ENCODE data around the gene ARHGAP15. TPM values are rescaled to one million over a fixed set of nuclear protein-coding genes. Genes with fewer than 3 reads are reported as not detected.

The ARHGAP15 gene
- total and polyA plus RNA-seq, 2 experiments from 2014 or later = 0.26 TPM; not detected in 1

GRCh38 chr2:143560724-143561123 is 431.5 kb downstream of the ARHGAP15 start:
- H3K4me3 Mint-ChIP-seq = no peak overlapping the region
- no peaks in the 10 kb centered on the region for H3K27me3 Mint-ChIP-seq (ENCODE audit: insufficient read depth, low read depth, poor library complexity)
- Histone ChIP-seq H3K9me2 (ENCODE audit: insufficient read depth) (no peaks in the 10 kb centered on the region), H2AFZ (no peak overlapping the region), H3K4me1 (ENCODE audit: insufficient read depth) (no peaks in the 10 kb centered on the region), H3K27me3 (ENCODE audit: insufficient read depth) (no peaks in the 10 kb centered on the region), H4K20me1 (replicated peaks; ENCODE audit: insufficient read depth) (no peaks in the 10 kb centered on the region), H3K79me2 (replicated peaks; ENCODE audit: insufficient read depth) (no peaks in the 10 kb centered on the region), H3K4me2 (no peak overlapping the region), H3F3A (replicated peaks; ENCODE audit: low read depth) (no peaks in the 10 kb centered on the region), H3K36me3 (ENCODE audit: insufficient read depth) (no peaks in the 10 kb centered on the region), H3K27ac (ENCODE audit: low read depth) (no peak overlapping the region), H3K4me3 (no peak overlapping the region)
- ATAC-seq = no peak
- no peak overlapping the region for H3K27ac Mint-ChIP-seq
- no peaks in the 10 kb centered on the region for H3K36me3 Mint-ChIP-seq (ENCODE audit: low read depth)
- no peak for DNase-seq (ENCODE audit: low spot score)
- TF ChIP-seq EZH2 (IDR thresholded peaks at IDR 0.05; ENCODE audit: low read depth, unreplicated experiment) = no peak
- TF ChIP-seq POLR2AphosphoS5 (IDR thresholded peaks at IDR 0.05; ENCODE audit: low read depth) = no peak
- TF ChIP-seq CREB1 (CRISPR knock-in tag; IDR thresholded peaks at IDR 0.05; ENCODE audit: low read depth) = no peak
- H3K4me1 Mint-ChIP-seq = peaks cover 3% of the 10 kb centered on the region; the same call in 2 of the 3 replicates
- peaks cover 5% of the 10 kb centered on the region; the same call in 2 of the 3 replicates for H3K9me3 Mint-ChIP-seq

- H3K27me3 ChIP-seq (ENCODE audit: insufficient read depth) = no peaks in the 10 kb centered on the region
- H3F3A ChIP-seq (replicated peaks; ENCODE audit: low read depth) = no peaks in the 10 kb centered on the region
- no peaks in the 10 kb centered on the region for H3K36me3 ChIP-seq (ENCODE audit: insufficient read depth)
- no peak overlapping the region for H3K4me2 ChIP-seq
- H3K4me3 ChIP-seq = no peak overlapping the region
- Mint-ChIP-seq H3K36me3 (ENCODE audit: low read depth) (no peaks in the 10 kb centered on the region), H3K4me3 (no peak overlapping the region), H3K4me1 (peaks cover 3% of the 10 kb centered on the region; the same call in 2 of the 3 replicates), H3K27ac (no peak overlapping the region), H3K27me3 (ENCODE audit: insufficient read depth, low read depth, poor library complexity) (no peaks in the 10 kb centered on the region), H3K9me3 (no peaks in the 10 kb centered on the region; the same call in 1 of the 3 replicates)
- H3K4me1 ChIP-seq (ENCODE audit: insufficient read depth) = no peaks in the 10 kb centered on the region
- DNase-seq (ENCODE audit: low spot score) (no peak), ATAC-seq (no peak)
- no peaks in the 10 kb centered on the region for H3K9me2 ChIP-seq (ENCODE audit: insufficient read depth)
- H2AFZ ChIP-seq = no peak overlapping the region
- H3K27ac ChIP-seq (ENCODE audit: low read depth) = no peak overlapping the region
- no peaks in the 10 kb centered on the region for H4K20me1 ChIP-seq (replicated peaks; ENCODE audit: insufficient read depth)
- H3K79me2 ChIP-seq (replicated peaks; ENCODE audit: insufficient read depth) = no peaks in the 10 kb centered on the region
- TF ChIP-seq ZNF114 (CRISPR knock-in tag; IDR thresholded peaks at IDR 0.05) = no peak
- TF ChIP-seq ETS1 (IDR thresholded peaks at IDR 0.05) = no peak
- TF ChIP-seq NANOG (IDR thresholded peaks at IDR 0.05; ENCODE audit: borderline replicate concordance) = no peak
- no peak for TF ChIP-seq CTCF (conservative IDR thresholded peaks at IDR 0.05; ENCODE audit: low read depth in 2 of 2)
- TF ChIP-seq EZH2 (IDR thresholded peaks at IDR 0.05; ENCODE audit: low read depth, unreplicated experiment) = no peak
- TF ChIP-seq EZH2phosphoT487 (IDR thresholded peaks at IDR 0.05; ENCODE audit: unreplicated experiment) = no peak
- no peak for TF ChIP-seq CREB1 (CRISPR knock-in tag; IDR thresholded peaks at IDR 0.05; ENCODE audit: low read depth)
- TF ChIP-seq ZNF331 (CRISPR knock-in tag; IDR thresholded peaks at IDR 0.05; ENCODE audit: low read depth) = no peak
- no peak for TF ChIP-seq POLR2AphosphoS5 (IDR thresholded peaks at IDR 0.05; ENCODE audit: low read depth)
- no peak for TF ChIP-seq JUNB (IDR thresholded peaks at IDR 0.05; ENCODE audit: unreplicated experiment)
- no peak for TF ChIP-seq ZNF462 (CRISPR knock-in tag; IDR thresholded peaks at IDR 0.05)
These were observed 435.2 kb downstream of the ARHGAP15 start for GRCh38 chr2:143564419-143564818.

Measured in GM23338 (cell line).